K562 (cell line): ENCODE data around the gene ZNF234.

Experiments used
- HCFC1 ChIP-seq: IDR thresholded peaks from 2 replicates; pipeline ENCODE4 v1.6.1; 2012; ENCODE audit warnings: low read depth, low read length, improper control_type of control experiment
- IFI16 ChIP-seq: fragments of 250-450 bp; sonication (Bioruptor Pico); IDR thresholded peaks from 2 replicates; pipeline ENCODE4 v2.1.2; 2022; ENCODE audit warnings: mild to moderate bottlenecking, inconsistent platforms
- SMAD4 ChIP-seq: fragments of 250-450 bp; sonication (Bioruptor Pico); conservative IDR thresholded peaks from 2 replicates; pipeline ENCODE4 v1.8.0; 2021; ENCODE audit warnings: inconsistent platforms, mild to moderate bottlenecking, moderate library complexity
- ZNF589 ChIP-seq: fragments of 200-800 bp; sonication (Bioruptor generic); IDR thresholded peaks from 2 replicates; pipeline ENCODE4 v1.6.1; 2016; ENCODE audit warnings: low read depth, missing genetic modification characterization, missing compliant biosample characterization
- TF ChIP-seq, protein P1 (sequence below): fragments of 250-450 bp; sonication (Bioruptor Pico); IDR thresholded peaks from 2 replicates; pipeline ENCODE4 v1.9.0; 2021; ENCODE audit warnings: mild to moderate bottlenecking, inconsistent platforms

DNA sequence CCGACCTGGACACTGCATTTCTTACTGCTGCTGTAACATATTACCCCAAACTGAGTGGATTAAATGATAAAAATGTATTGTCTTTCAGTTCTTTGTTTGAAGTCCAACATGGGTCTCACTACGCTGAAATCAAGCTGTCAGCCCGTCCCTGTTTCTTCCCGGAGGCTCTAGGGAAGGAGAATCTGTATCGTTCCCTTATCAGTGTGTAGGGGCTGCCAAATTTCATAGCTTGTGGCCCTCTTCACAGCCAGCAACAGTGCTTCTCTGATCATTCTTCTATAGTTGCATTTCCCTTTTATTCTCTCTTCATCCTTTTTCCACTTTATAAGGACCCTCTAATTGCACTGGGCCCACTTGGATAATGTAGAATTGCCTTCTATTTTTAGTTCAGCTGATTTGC, 10.1 kb downstream of the ZNF234 start:
- no peak for TF ChIP-seq HCFC1
- no peak for TF ChIP-seq IFI16 (CRISPR knock-in tag)
- no peak for TF ChIP-seq ZNF589 (CRISPR knock-in tag)
- TF ChIP-seq SMAD4 (CRISPR knock-in tag): no peak
- TF ChIP-seq, protein P1, sequence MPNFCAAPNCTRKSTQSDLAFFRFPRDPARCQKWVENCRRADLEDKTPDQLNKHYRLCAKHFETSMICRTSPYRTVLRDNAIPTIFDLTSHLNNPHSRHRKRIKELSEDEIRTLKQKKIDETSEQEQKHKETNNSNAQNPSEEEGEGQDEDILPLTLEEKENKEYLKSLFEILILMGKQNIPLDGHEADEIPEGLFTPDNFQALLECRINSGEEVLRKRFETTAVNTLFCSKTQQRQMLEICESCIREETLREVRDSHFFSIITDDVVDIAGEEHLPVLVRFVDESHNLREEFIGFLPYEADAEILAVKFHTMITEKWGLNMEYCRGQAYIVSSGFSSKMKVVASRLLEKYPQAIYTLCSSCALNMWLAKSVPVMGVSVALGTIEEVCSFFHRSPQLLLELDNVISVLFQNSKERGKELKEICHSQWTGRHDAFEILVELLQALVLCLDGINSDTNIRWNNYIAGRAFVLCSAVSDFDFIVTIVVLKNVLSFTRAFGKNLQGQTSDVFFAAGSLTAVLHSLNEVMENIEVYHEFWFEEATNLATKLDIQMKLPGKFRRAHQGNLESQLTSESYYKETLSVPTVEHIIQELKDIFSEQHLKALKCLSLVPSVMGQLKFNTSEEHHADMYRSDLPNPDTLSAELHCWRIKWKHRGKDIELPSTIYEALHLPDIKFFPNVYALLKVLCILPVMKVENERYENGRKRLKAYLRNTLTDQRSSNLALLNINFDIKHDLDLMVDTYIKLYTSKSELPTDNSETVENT: no peak
